Measurements from ENCODE around the gene DYNLL2. TPM values are rescaled to one million over a fixed set of nuclear protein-coding genes. Genes with fewer than 3 reads are reported as not detected.
"Not testable (repeated sequence)": the region's sequence is repeated elsewhere in the genome, so short reads cannot be mapped to it uniquely, and the experiment has no call there.

DYNLL2 gene
- total RNA-seq, 1 donor from 2014 or later = 42.5 TPM

- H3K9me3 Mint-ChIP-seq = no peaks in the 10 kb centered on the region
- H3K36me3 Mint-ChIP-seq = no peaks in the 10 kb centered on the region
- no peaks in the 10 kb centered on the region for H3K4me1 Mint-ChIP-seq (ENCODE audit: unreplicated experiment)
- no peak for TF ChIP-seq CTCF (conservative IDR thresholded peaks at IDR 0.05)
- H3K27ac Mint-ChIP-seq = no peak overlapping the region
- H3K27me3 Mint-ChIP-seq = peaks cover 43% of the 10 kb centered on the region
- no peak for DNase-seq (ENCODE audit: extremely low spot score, unreplicated experiment)
- no peak overlapping the region for H3K4me3 Mint-ChIP-seq
These were observed 37.1 kb downstream of the DYNLL2 start for GRCh38 chr17:58120195-58120822.

- Mint-ChIP-seq H3K4me1 (ENCODE audit: unreplicated experiment) (no peaks in the 10 kb centered on the region), H3K9me3 (no peaks in the 10 kb centered on the region), H3K4me3 (no peak overlapping the region), H3K36me3 (no peaks in the 10 kb centered on the region), H3K27ac (no peak overlapping the region), H3K27me3 (peaks cover 46% of the 10 kb centered on the region)
- TF ChIP-seq CTCF (conservative IDR thresholded peaks at IDR 0.05) = peak; percentile 49
- DNase-seq (ENCODE audit: extremely low spot score, unreplicated experiment) = no peak
These were observed 38.7 kb downstream of the DYNLL2 start for GRCh38 chr17:58121925-58122324.

- Mint-ChIP-seq H3K27ac (no peak overlapping the region), H3K9me3 (no peaks in the 10 kb centered on the region), H3K4me1 (ENCODE audit: unreplicated experiment) (no peaks in the 10 kb centered on the region), H3K36me3 (no peaks in the 10 kb centered on the region), H3K27me3 (peaks cover 56% of the 10 kb centered on the region), H3K4me3 (no peak overlapping the region)
- TF ChIP-seq CTCF (conservative IDR thresholded peaks at IDR 0.05) = no peak
- no peak for DNase-seq (ENCODE audit: extremely low spot score, unreplicated experiment)
These were observed 44.6 kb downstream of the DYNLL2 start for GRCh38 chr17:58127846-58128245.

GRCh38 chr17:58132697-58133096 lies 49.5 kb downstream of the DYNLL2 start:
- H3K27me3 Mint-ChIP-seq = peaks cover 76% of the 10 kb centered on the region
- not testable (repeated sequence) for H3K36me3 Mint-ChIP-seq; H3K27ac Mint-ChIP-seq; H3K4me3 Mint-ChIP-seq; H3K4me1 Mint-ChIP-seq (ENCODE audit: unreplicated experiment); H3K9me3 Mint-ChIP-seq; DNase-seq (ENCODE audit: extremely low spot score, unreplicated experiment)

GRCh38 chr17:58136669-58137279 lies 53.6 kb downstream of the DYNLL2 start:
- Mint-ChIP-seq H3K27me3 (peaks cover 81% of the 10 kb centered on the region), H3K9me3 (no peaks in the 10 kb centered on the region), H3K4me1 (ENCODE audit: unreplicated experiment) (no peaks in the 10 kb centered on the region), H3K27ac (no peak overlapping the region), H3K4me3 (no peak overlapping the region), H3K36me3 (no peaks in the 10 kb centered on the region)
- DNase-seq (ENCODE audit: extremely low spot score, unreplicated experiment) = no peak
- TF ChIP-seq CTCF (conservative IDR thresholded peaks at IDR 0.05) = peak; percentile 61

- Mint-ChIP-seq H3K36me3 (no peaks in the 10 kb centered on the region), H3K4me1 (ENCODE audit: unreplicated experiment) (no peaks in the 10 kb centered on the region), H3K27ac (no peak overlapping the region), H3K9me3 (peaks cover 15% of the 10 kb centered on the region), H3K27me3 (peaks cover 64% of the 10 kb centered on the region), H3K4me3 (no peak overlapping the region)
- DNase-seq (ENCODE audit: extremely low spot score, unreplicated experiment) = no peak
- no peak for TF ChIP-seq CTCF (conservative IDR thresholded peaks at IDR 0.05)
These were observed 58.3 kb downstream of the DYNLL2 start for GRCh38 chr17:58141505-58141904.

- not testable (repeated sequence) for DNase-seq (ENCODE audit: extremely low spot score, unreplicated experiment); H3K36me3 Mint-ChIP-seq; H3K27ac Mint-ChIP-seq; H3K4me1 Mint-ChIP-seq (ENCODE audit: unreplicated experiment); H3K4me3 Mint-ChIP-seq
- Mint-ChIP-seq H3K27me3 (peaks cover 64% of the 10 kb centered on the region), H3K9me3 (peaks cover 15% of the 10 kb centered on the region)
These were observed 60.1 kb downstream of the DYNLL2 start for GRCh38 chr17:58143335-58143734.
